ENCODE measurements around the gene PLAC8L1. TPM values are rescaled to one million over a fixed set of nuclear protein-coding genes. Genes with fewer than 3 reads are reported as not detected.

PLAC8L1 gene
- total and polyA plus RNA-seq, 2 of the 8 experiments (the other 6 are each of a cell fraction or from before 2014, with no cell fraction given), result 0.42 TPM; not detected in 1

DNA sequence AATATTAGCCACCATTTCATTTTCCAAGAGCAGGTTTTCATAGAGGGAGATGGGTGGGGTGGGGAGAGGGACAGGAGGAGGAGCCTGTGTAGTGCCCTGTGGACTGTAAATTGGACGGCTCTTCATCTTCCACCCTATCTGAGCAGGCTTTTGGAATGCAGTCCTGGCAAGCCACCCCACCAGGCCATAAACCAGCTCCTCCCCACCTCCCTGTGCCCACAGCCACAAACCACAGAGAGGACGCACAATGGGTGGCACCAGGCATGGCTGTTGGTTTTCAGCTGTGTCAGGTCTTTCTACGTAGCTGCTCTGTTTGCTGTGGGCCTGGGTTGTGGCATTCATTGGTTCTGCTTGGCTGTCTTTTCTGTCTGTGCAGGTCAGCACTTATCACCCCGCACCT lies 58.0 kb downstream of the PLAC8L1 start:
- Histone ChIP-seq H3K36me3 (ENCODE audit: control insufficient read depth in 2 of 4, insufficient read depth in 4 of 4, low read length in 3 of 4) (no peaks in the 10 kb centered on the region), H3K4me2 (ENCODE audit: insufficient read depth in 1 of 2, low read depth in 2 of 2, low read length in 2 of 2) (no peak overlapping the region), H3K18ac (ENCODE audit: extremely low read depth, low read length) (no peak overlapping the region), H3K27me3 (replicated peaks in 1 of 4; ENCODE audit: control insufficient read depth in 3 of 4, extremely low read depth in 1 of 4, insufficient read depth in 3 of 4, low read length in 3 of 4) (no peaks in the 10 kb centered on the region), H4K5ac (ENCODE audit: insufficient read length, low read depth, low read length) (no peak overlapping the region), H3K27ac (ENCODE audit: low read depth, low read length) (no peak overlapping the region), H3K23ac (ENCODE audit: insufficient read length) (no peak overlapping the region), H3K79me1 (ENCODE audit: low read depth, low read length) (no peaks in the 10 kb centered on the region), H2BK5ac (ENCODE audit: low read depth, low read length) (no peak overlapping the region), H3K4me1 (replicated peaks in 1 of 4; ENCODE audit: control insufficient read depth in 3 of 4, insufficient read depth in 4 of 4, low read length in 3 of 4) (no peaks in the 10 kb centered on the region; a peak in 1 of 7 replicates), H2BK20ac (ENCODE audit: low read length) (no peak overlapping the region), H3K4me3 (ENCODE audit: extremely low read depth in 1 of 4, insufficient read depth in 2 of 4, low read depth in 3 of 4, low read length in 4 of 4) (no peak overlapping the region), H4K20me1 (replicated peaks in 1 of 2; ENCODE audit: control insufficient read depth in 1 of 2, insufficient read depth in 2 of 2, low read length in 2 of 2) (no peaks in the 10 kb centered on the region), H3K9me3 (ENCODE audit: insufficient read depth in 2 of 2, low read depth in 1 of 2, low read length in 1 of 2) (no peaks in the 10 kb centered on the region), H3K14ac (ENCODE audit: insufficient read length) (no peak overlapping the region), H3K9ac (replicated peaks in 1 of 4; ENCODE audit: extremely low read depth in 1 of 4, low read depth in 3 of 4, low read length in 3 of 4) (no peak overlapping the region), H2BK120ac (replicated peaks; ENCODE audit: low read depth, low read length) (no peak overlapping the region), H2AFZ (ENCODE audit: low read length) (no peak overlapping the region), H3K23me2 (ENCODE audit: low read depth, low read length) (no peaks in the 10 kb centered on the region), H3K79me2 (ENCODE audit: control insufficient read depth in 1 of 2, insufficient read depth in 2 of 2, low read length in 2 of 2) (no peaks in the 10 kb centered on the region), H4K8ac (ENCODE audit: extremely low read depth, insufficient read depth, low read length) (no peak overlapping the region), H2BK12ac (ENCODE audit: low read depth, low read length) (no peak overlapping the region), H4K91ac (replicated peaks; ENCODE audit: insufficient read length, low read length) (no peak overlapping the region), H3K56ac (replicated peaks; ENCODE audit: insufficient read length, low read depth, low read length) (no peak overlapping the region), H3K4ac (replicated peaks; ENCODE audit: insufficient read length, low read depth, low read length) (no peak overlapping the region), H2AK5ac (ENCODE audit: low read depth, low read length) (no peak overlapping the region), H2BK15ac (ENCODE audit: low read length) (no peak overlapping the region)
- CTCF ChIA-PET (ENCODE audit: partially characterized antibody), result interaction anchor here (0.6 to 8.2 kb wide), 19 partner anchors 7 to 1529 kb away, joined by 3 to 77 read pairs (median 4); no protein-coding TSS in a partner anchor
- POLR2A ChIA-PET (ENCODE audit: partially characterized antibody), result no interaction called here
- no peak for FAIRE-seq
- no peak for TF ChIP-seq FOSL1 (IDR thresholded peaks at IDR 0.05; ENCODE audit: insufficient read depth, low read depth, low read length)
- no peak for TF ChIP-seq POU5F1 (IDR thresholded peaks at IDR 0.05; ENCODE audit: low read depth, low read length)
- TF ChIP-seq RFX5 (IDR thresholded peaks at IDR 0.05; ENCODE audit: borderline replicate concordance, low read depth, low read length), result no peak
- no peak for TF ChIP-seq SP2 (IDR thresholded peaks at IDR 0.05; ENCODE audit: low read length)
- no peak for TF ChIP-seq CTBP2 (IDR thresholded peaks at IDR 0.05; ENCODE audit: borderline replicate concordance, insufficient read depth, insufficient read length, low read length)
- no peak for TF ChIP-seq SAP30 (IDR thresholded peaks at IDR 0.05; ENCODE audit: insufficient read depth, insufficient replicate concordance, low read length)
- TF ChIP-seq CHD2 (IDR thresholded peaks at IDR 0.05; ENCODE audit: low read length), result no peak
- WGBS, 2 experiments (ENCODE audit: extremely low coverage in 1 of 2, insufficient coverage in 1 of 2, insufficient read length in 1 of 2, insufficient replicate concordance in 2 of 2, low coverage in 1 of 2, low lambda C conversion rate in 2 of 2, missing lambda C conversion rate in 1 of 2), result 93% methylated on average over 4 of the region's 4 CpGs; no CpG with 5 or more reads in 1 of the 2 experiments
- no peak for DNase-seq (ENCODE audit: low read depth in 1 of 2, low spot score in 2 of 2)

Data from H1 (cell line).